IPS-18c (cell line): ENCODE results near the gene LRMDA.

Experiments used
- H3K4me3 ChIP-seq: 2 replicates; pipeline ENCODE4 v1.7.0; 2013; ENCODE audit warnings: low read depth, mild to moderate bottlenecking, low read length, moderate library complexity; ENCODE audit not compliant: insufficient read depth
- H3K9me3 ChIP-seq: one replicate; pipeline ENCODE4 v1.6.1; 2013; ENCODE audit warnings: mild to moderate bottlenecking, low read length, moderate library complexity; ENCODE audit not compliant: control insufficient read depth, insufficient read depth

LRMDA gene

GRCh38 chr10:76179806-76180205 lies 748.4 kb downstream of the LRMDA start:
- no peak overlapping the region for H3K4me3 ChIP-seq

GRCh38 chr10:76184647-76185046 lies 753.2 kb downstream of the LRMDA start:
- Histone ChIP-seq H3K9me3 (no peaks in the 10 kb centered on the region), H3K4me3 (no peak overlapping the region)

More at GRCh38 chr10:76179806-76180205, 748.4 kb downstream of the LRMDA start:
- no peaks in the 10 kb centered on the region for H3K9me3 ChIP-seq

- Histone ChIP-seq H3K9me3 (no peaks in the 10 kb centered on the region), H3K4me3 (no peak overlapping the region)
Measured at GRCh38 chr10:76185471-76186301, 754.3 kb downstream of the LRMDA start.

GRCh38 chr10:76188216-76188615 lies 756.8 kb downstream of the LRMDA start:
- no peak overlapping the region for H3K4me3 ChIP-seq

GRCh38 chr10:76190634-76191270 lies 759.3 kb downstream of the LRMDA start:
- Histone ChIP-seq H3K4me3 (no peak overlapping the region), H3K9me3 (no peaks in the 10 kb centered on the region)

More at GRCh38 chr10:76188216-76188615, 756.8 kb downstream of the LRMDA start:
- no peaks in the 10 kb centered on the region for H3K9me3 ChIP-seq

GRCh38 chr10:76191336-76191735 lies 759.9 kb downstream of the LRMDA start:
- Histone ChIP-seq H3K4me3 (no peak overlapping the region), H3K9me3 (no peaks in the 10 kb centered on the region)

- no peaks in the 10 kb centered on the region for H3K9me3 ChIP-seq
- no peak overlapping the region for H3K4me3 ChIP-seq
Measured at GRCh38 chr10:76192151-76192550, 760.7 kb downstream of the LRMDA start.

GRCh38 chr10:76192694-76193320 lies 761.4 kb downstream of the LRMDA start:
- no peak overlapping the region for H3K4me3 ChIP-seq

GRCh38 chr10:76195654-76196390 lies 764.4 kb downstream of the LRMDA start:
- Histone ChIP-seq H3K9me3 (no peaks in the 10 kb centered on the region), H3K4me3 (no peak overlapping the region)

More at GRCh38 chr10:76192694-76193320, 761.4 kb downstream of the LRMDA start:
- H3K9me3 ChIP-seq: no peaks in the 10 kb centered on the region

GRCh38 chr10:76197293-76197692 lies 765.9 kb downstream of the LRMDA start:
- no peaks in the 10 kb centered on the region for H3K9me3 ChIP-seq

GRCh38 chr10:76198287-76199035 lies 767.0 kb downstream of the LRMDA start:
- no peak overlapping the region for H3K4me3 ChIP-seq
- no peaks in the 10 kb centered on the region for H3K9me3 ChIP-seq

More at GRCh38 chr10:76197293-76197692, 765.9 kb downstream of the LRMDA start:
- H3K4me3 ChIP-seq: no peak overlapping the region

GRCh38 chr10:76201962-76202361 lies 770.5 kb downstream of the LRMDA start:
- peaks cover 2% of the 10 kb centered on the region for H3K9me3 ChIP-seq
- no peak overlapping the region for H3K4me3 ChIP-seq

GRCh38 chr10:76202777-76203176 lies 771.4 kb downstream of the LRMDA start:
- Histone ChIP-seq H3K4me3 (no peak overlapping the region), H3K9me3 (peaks cover 2% of the 10 kb centered on the region)

GRCh38 chr10:76205361-76205760 lies 773.9 kb downstream of the LRMDA start:
- Histone ChIP-seq H3K9me3 (peaks cover 2% of the 10 kb centered on the region), H3K4me3 (no peak overlapping the region)

- Histone ChIP-seq H3K4me3 (no peak overlapping the region), H3K9me3 (peaks cover 2% of the 10 kb centered on the region)
Measured at GRCh38 chr10:76206797-76207352, 775.5 kb downstream of the LRMDA start.

GRCh38 chr10:76209135-76209534 lies 777.7 kb downstream of the LRMDA start:
- Histone ChIP-seq H3K9me3 (peaks cover 2% of the 10 kb centered on the region), H3K4me3 (no peak overlapping the region)
